IMR-90 (cell line): Measurements from ENCODE around the gene PGGT1B. TPM values are rescaled to one million over a fixed set of nuclear protein-coding genes. Genes with fewer than 3 reads are reported as not detected.

ENCODE experiments used
- ATAC-seq: fragments of 200-7000 bp; cut with Tn5 transposase; 2 replicates; pipeline ENCODE4 v1.9.1; 2020; ENCODE audit warnings: low read depth, mild to moderate bottlenecking, moderate library complexity
- BruUV-seq: library from RNA; stranded (reverse); fragments of 400-500 nt; replicated peaks from 2 replicates; lab custom pipeline; 2021; lab: Mats Ljungman, UMichigan
- CTCF ChIA-PET: fragments of 300-600 bp; formaldehyde crosslinking; extraction: SDS; loops from one replicate; lab custom pipeline; 2021; ENCODE audit warnings: antibody characterized with exemption; lab: Yijun Ruan, JAX
- POLR2A ChIA-PET: fragments of 300-600 bp; sonication (Branson Sonifier 250); formaldehyde crosslinking; loops from one replicate; lab custom pipeline; 2022; ENCODE audit warnings: antibody characterized with exemption; ENCODE audit not compliant: unreplicated experiment; lab: Charles Lee
- DNase-seq: peaks from one replicate; pipeline ENCODE4 v3.0.0; 2013
- H2AFZ ChIP-seq: replicated peaks from 2 replicates; pipeline ENCODE3; 2013; ENCODE audit warnings: low read length, mild to moderate bottlenecking; ENCODE audit not compliant: poor library complexity
- H2AK5ac ChIP-seq: 2 replicates; pipeline ENCODE4 v1.6.1; 2013; ENCODE audit warnings: low read depth, low read length, inconsistent platforms
- H2AK9ac ChIP-seq: replicated peaks from 2 replicates; pipeline ENCODE3; 2013; ENCODE audit warnings: mild to moderate bottlenecking, low read depth, low read length, moderate library complexity; ENCODE audit not compliant: poor library complexity
- H2BK120ac ChIP-seq: 2 replicates; pipeline ENCODE4 v1.6.1; 2013; ENCODE audit warnings: low read depth, low read length, inconsistent platforms
- H2BK15ac ChIP-seq: 3 replicates; pipeline ENCODE4 v1.6.1; 2013; ENCODE audit warnings: low read depth, low read length, inconsistent platforms
- H2BK20ac ChIP-seq: 2 replicates; pipeline ENCODE4 v1.6.1; 2013; ENCODE audit warnings: low read depth, mild to moderate bottlenecking, inconsistent platforms, low read length, moderate library complexity
- H2BK5ac ChIP-seq: 2 replicates; pipeline ENCODE4 v1.6.1; 2013; ENCODE audit warnings: mild to moderate bottlenecking, low read depth, low read length, inconsistent platforms; ENCODE audit not compliant: poor library complexity, severe bottlenecking
- H3K14ac ChIP-seq: replicated peaks from 2 replicates; pipeline ENCODE4 v1.6.1; 2013; ENCODE audit warnings: low read depth, low read length, inconsistent platforms
- H3K18ac ChIP-seq: 2 replicates; pipeline ENCODE4 v1.6.1; 2013; ENCODE audit warnings: low read depth, low read length, control low read depth
- H3K23ac ChIP-seq: 2 replicates; pipeline ENCODE4 v1.6.1; 2013; ENCODE audit warnings: low read depth, low read length, inconsistent platforms
- H3K27ac ChIP-seq: 2 replicates; pipeline ENCODE4 v1.5.1; 2013; ENCODE audit warnings: mild to moderate bottlenecking, control low read depth, low read length; ENCODE audit not compliant: insufficient read depth
- H3K27me3 ChIP-seq: 2 replicates; pipeline ENCODE4 v1.6.1; 2013; ENCODE audit warnings: low read length; ENCODE audit not compliant: control insufficient read depth, insufficient read depth
- H3K36me3 ChIP-seq: 2 replicates; pipeline ENCODE4 v1.6.1; 2013; ENCODE audit warnings: low read length, mixed read lengths; ENCODE audit not compliant: control insufficient read depth, insufficient read depth
- H3K4ac ChIP-seq: 2 replicates; pipeline ENCODE4 v1.6.1; 2013; ENCODE audit warnings: low read depth, low read length, inconsistent platforms
- H3K4me1 ChIP-seq: 2 replicates; pipeline ENCODE4 v1.6.1; 2013; ENCODE audit warnings: low read length, mixed read lengths; ENCODE audit not compliant: control insufficient read depth, insufficient read depth
- H3K4me2 ChIP-seq: 2 replicates; pipeline ENCODE4 v1.6.1; 2013; ENCODE audit warnings: low read depth, mild to moderate bottlenecking, control low read depth, low read length, moderate library complexity
- H3K4me3 ChIP-seq: 2 replicates; pipeline ENCODE4 v1.5.1; 2013; ENCODE audit warnings: low read depth, mild to moderate bottlenecking, control low read depth, low read length, moderate library complexity; ENCODE audit not compliant: insufficient read depth
- H3K56ac ChIP-seq: 2 replicates; pipeline ENCODE4 v1.6.1; 2013; ENCODE audit warnings: low read length, inconsistent platforms; ENCODE audit not compliant: insufficient read depth; ENCODE audit errors: extremely low read depth
- H3K79me1 ChIP-seq, 2 experiments: 2 replicates each; pipeline ENCODE4 v1.6.1; 2013; ENCODE audit warnings: low read length in 2 of 2, inconsistent platforms in 1 of 2, low read depth in 1 of 2
- H3K9ac ChIP-seq: 2 replicates; pipeline ENCODE4 v1.6.1; 2013; ENCODE audit warnings: low read depth, low read length, control low read depth
- H3K9me1 ChIP-seq: 2 replicates; pipeline ENCODE4 v1.6.1; 2013; ENCODE audit warnings: low read length, inconsistent platforms; ENCODE audit not compliant: insufficient read depth
- H3K9me3 ChIP-seq: 2 replicates; pipeline ENCODE4 v1.6.1; 2013; ENCODE audit warnings: low read length; ENCODE audit not compliant: control insufficient read depth, insufficient read depth
- H4K20me1 ChIP-seq: 2 replicates; pipeline ENCODE4 v1.6.1; 2013; ENCODE audit warnings: low read length, inconsistent platforms; ENCODE audit not compliant: insufficient read depth
- H4K5ac ChIP-seq: 2 replicates; pipeline ENCODE4 v1.6.1; 2013; ENCODE audit warnings: mild to moderate bottlenecking, low read depth, low read length, control low read depth
- H4K8ac ChIP-seq, 2 experiments: 2 replicates each; pipeline ENCODE4 v1.6.1; 2013; ENCODE audit warnings: low read depth in 2 of 2, low read length in 2 of 2, control low read depth in 1 of 2, inconsistent platforms in 1 of 2
- H4K91ac ChIP-seq: 2 replicates; pipeline ENCODE4 v1.6.1; 2013; ENCODE audit warnings: low read depth, low read length, inconsistent platforms; ENCODE audit not compliant: insufficient read depth
- CEBPB ChIP-seq: IDR thresholded peaks from 2 replicates; pipeline ENCODE4 v1.6.1; 2012; ENCODE audit warnings: low read depth, low read length, improper control_type of control experiment
- MAZ ChIP-seq: IDR thresholded peaks from 2 replicates; pipeline ENCODE4 v1.6.1; 2012; ENCODE audit warnings: low read depth, mild to moderate bottlenecking, low read length, improper control_type of control experiment, moderate library complexity, borderline replicate concordance
- MXI1 ChIP-seq: IDR thresholded peaks from 2 replicates; pipeline ENCODE4 v1.6.1; 2012; ENCODE audit warnings: low read depth, mild to moderate bottlenecking, low read length, moderate library complexity, borderline replicate concordance
- POLR2A ChIP-seq: IDR thresholded peaks from 2 replicates; pipeline ENCODE4 v1.6.1; 2012; ENCODE audit warnings: mild to moderate bottlenecking, low read depth, low read length
- RAD21 ChIP-seq: IDR thresholded peaks from 2 replicates; pipeline ENCODE4 v1.6.1; 2012; ENCODE audit warnings: low read length, improper control_type of control experiment
- SMC3 ChIP-seq: fragments of 150-350 bp; IDR thresholded peaks from 2 replicates; pipeline ENCODE4 v1.6.1; 2016; ENCODE audit warnings: low read depth, mild to moderate bottlenecking, antibody characterized with exemption, low read length, moderate library complexity
- whole genome bisulfite sequencing, 2 experiments: methylation state at CpG; one replicate each; pipeline versions ENCODE4 v1.1.5 to v1.1.7; 2013; ENCODE audit warnings: missing lambda C conversion rate in 2 of 2; ENCODE audit not compliant: insufficient read length in 1 of 2; ENCODE audit errors: extremely low coverage in 2 of 2; 5-methylcytosine and 5-hydroxymethylcytosine counted together
- dilution Hi-C: fragments of 300-500 bp; cut with HindIII; formaldehyde crosslinking; loops from one replicate; pipeline ENCODE4 v1.14.3; 2018; ENCODE audit warnings: low sequenced_read_pairs; ENCODE audit not compliant: unreplicated experiment
- in situ Hi-C: fragments of 300-500 bp; cut with MboI; formaldehyde crosslinking; loops from 3 replicates; pipeline ENCODE4 v1.14.3; 2019; ENCODE audit warnings: low sequenced_read_pairs, inconsistent platforms, mixed read lengths
- intact Hi-C: fragments of 100-400 bp; cut with micrococcal nuclease; formaldehyde crosslinking; loops from 2 replicates; pipeline ENCODE4 v1.10.0; 2022
- polyA plus RNA-seq, 3 experiments: library from polyadenylated mRNA; depleted of rRNA; stranded (reverse); fragments of >200 nt; gene quantifications; 2 replicates each; pipeline ENCODE4 v1.2.3, GENCODE V29; 2012; ENCODE audit warnings: low replicate concordance in 1 of 3
- total RNA-seq: library from RNA; depleted of rRNA; stranded (reverse); fragments of >200 nt; gene quantifications from 2 replicates; pipeline ENCODE4 v1.2.3, GENCODE V29; 2012

The PGGT1B gene
- total and polyA plus RNA-seq, 2 of the 4 experiments (the other 2 are of a cell fraction), result 2.1 to 19.2 TPM

DNA sequence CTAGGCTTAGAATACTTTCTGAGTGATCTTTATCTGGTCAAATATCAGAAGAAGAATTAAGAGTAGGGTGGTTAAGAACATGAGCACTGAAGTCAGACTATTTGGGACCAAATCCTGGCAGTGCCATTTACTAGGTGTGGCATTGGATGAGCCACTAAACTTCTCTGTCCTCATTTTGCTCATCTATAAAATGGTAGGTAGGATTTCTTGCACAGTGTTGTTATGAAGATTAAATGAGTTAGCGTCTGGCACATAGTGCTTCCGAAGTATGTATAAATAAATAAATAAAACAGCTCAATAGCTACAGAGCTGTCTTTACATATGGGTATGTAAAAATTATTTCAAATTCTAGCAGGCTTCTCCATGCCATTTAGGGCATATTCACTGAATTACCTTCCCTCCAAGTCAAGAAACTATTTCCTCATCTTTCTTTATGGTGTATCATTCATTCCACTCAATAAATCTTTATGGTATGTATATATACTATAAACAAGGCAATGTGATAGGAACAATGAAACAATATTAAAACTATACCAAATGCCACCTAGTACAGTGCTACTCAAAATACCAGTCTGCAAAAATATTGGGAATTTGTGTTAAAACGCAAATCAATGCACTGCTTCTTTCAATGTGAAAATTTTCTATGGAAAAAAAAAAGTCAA, 9.8 kb upstream of the PGGT1B start:
- intact Hi-C loops (no loop called here), dilution Hi-C loops (no loop called here), in situ Hi-C loops (no loop called here)
- H3K56ac ChIP-seq, result no peak overlapping the region
- no peak overlapping the region for H2BK20ac ChIP-seq
- H3K14ac ChIP-seq, result no peak overlapping the region
- H2AK5ac ChIP-seq, result no peak overlapping the region
- ATAC-seq (no peak), DNase-seq (no peak)
- H3K18ac ChIP-seq, result no peak overlapping the region
- H3K27me3 ChIP-seq, result no peaks in the 10 kb centered on the region
- H4K20me1 ChIP-seq, result no peaks in the 10 kb centered on the region
- H3K9me1 ChIP-seq, result peaks cover 2% of the 10 kb centered on the region; the same call in 1 of the 2 replicates
- H4K8ac ChIP-seq, result no peak overlapping the region
- H2AFZ ChIP-seq, result no peak overlapping the region
- no peak overlapping the region for H2BK5ac ChIP-seq
- no peak overlapping the region for H3K9ac ChIP-seq
- no peak overlapping the region for H2BK120ac ChIP-seq
- peaks cover 2% of the 10 kb centered on the region; the same call in 1 of the 2 replicates for H3K4me1 ChIP-seq
- no peak for TF ChIP-seq CEBPB
- TF ChIP-seq POLR2A, result no peak
- TF ChIP-seq MXI1, result no peak
- TF ChIP-seq SMC3, result no peak
- no peak for TF ChIP-seq RAD21
- TF ChIP-seq MAZ, result no peak
- no peak overlapping the region for H3K4me2 ChIP-seq
- H3K79me1 ChIP-seq, result no peaks in the 10 kb centered on the region; a peak in 1 of 4 replicates
- H2BK15ac ChIP-seq, result no peak overlapping the region
- no peak overlapping the region for H4K91ac ChIP-seq
- no CpG with 5 or more reads among the region's 3 CpGs for WGBS, 2 experiments
- H3K4me3 ChIP-seq, result no peak overlapping the region
- H3K9me3 ChIP-seq, result no peaks in the 10 kb centered on the region
- no peak overlapping the region for H4K5ac ChIP-seq
- H3K23ac ChIP-seq, result no peak overlapping the region
- H3K4ac ChIP-seq, result no peak overlapping the region
- ChIA-PET CTCF (no interaction called here), POLR2A (interaction anchor here (0.6 kb wide), 1 partner anchor 74 kb away, joined by 14 read pairs; no protein-coding TSS in a partner anchor)
- BruUV-seq, result no TSS peak
- no peak overlapping the region for H2AK9ac ChIP-seq
- H3K27ac ChIP-seq, result no peak overlapping the region
- peaks cover 5% of the 10 kb centered on the region for H3K36me3 ChIP-seq
